Colon (tissue), 2 donors: ENCODE measurements around the gene CSNK1E.

Experiments
- FAIRE-seq: peaks from 2 replicates; lab custom pipeline; 2012; peaks lifted over from hg19 to GRCh38; lab: Jason Lieb, UNC
- donor health status: control.
- donor health status: control.

Gene CSNK1E

DNA sequence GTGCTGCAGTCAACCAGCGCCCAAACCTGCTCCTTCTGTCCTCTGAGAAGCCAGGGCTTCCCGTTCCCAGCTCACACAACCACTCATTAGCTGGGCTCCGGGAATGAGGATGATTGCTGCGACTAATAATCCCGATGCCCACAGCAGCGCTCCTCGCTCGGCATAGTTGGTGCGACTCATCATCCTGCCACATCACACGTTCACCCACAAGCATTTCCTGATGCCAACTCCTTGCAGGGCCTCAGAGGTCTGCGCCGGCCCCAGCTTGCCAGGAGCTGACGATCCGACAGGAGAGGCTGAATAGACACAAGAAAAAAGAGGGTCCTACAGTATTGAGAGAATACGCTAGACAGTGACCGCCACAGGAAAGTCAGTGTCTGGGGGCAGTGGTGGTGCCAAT lies 10.6 kb upstream of the CSNK1E start:
- no peak for FAIRE-seq

DNA sequence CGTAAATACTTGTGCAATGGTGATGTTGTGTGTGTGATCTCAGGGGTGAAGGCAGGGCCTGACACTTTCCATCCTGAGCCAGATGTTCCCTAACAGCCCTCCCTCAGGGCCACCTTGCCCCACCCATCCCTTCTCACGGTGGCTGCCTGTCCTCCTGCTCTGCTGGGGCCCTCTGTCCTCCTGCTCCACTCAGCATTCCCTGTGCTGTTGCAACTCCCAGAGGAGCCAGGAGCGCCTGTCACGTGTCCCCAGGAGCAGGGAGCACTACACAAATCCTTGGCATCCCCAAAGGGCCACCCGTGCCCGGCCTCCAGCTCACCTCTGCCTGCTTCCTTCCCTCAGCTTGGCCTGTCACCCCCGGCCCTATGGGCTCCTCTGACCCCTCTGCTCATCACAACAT lies 10.2 kb upstream of the CSNK1E start:
- FAIRE-seq: no peak

DNA sequence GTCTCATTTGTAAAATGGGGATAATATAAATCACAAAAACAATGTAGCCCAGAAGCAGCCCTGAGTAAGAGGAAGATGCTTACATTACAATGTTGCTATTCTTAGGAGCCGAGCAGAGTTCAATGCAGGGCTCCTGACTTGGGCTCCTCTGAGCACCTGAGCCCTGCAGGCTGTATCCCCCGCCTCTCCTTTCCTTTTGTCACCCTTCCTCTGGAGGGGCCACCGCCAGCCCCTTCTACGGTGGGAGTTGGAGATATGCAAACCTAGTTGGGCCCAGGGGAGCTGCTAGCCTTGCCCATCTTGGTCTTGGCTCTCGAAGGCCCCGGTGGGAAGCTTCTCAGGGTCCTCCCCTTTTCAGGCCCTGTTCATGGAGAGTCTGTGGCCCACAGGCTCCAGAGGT lies 8.4 kb upstream of the CSNK1E start:
- FAIRE-seq: no peak

DNA sequence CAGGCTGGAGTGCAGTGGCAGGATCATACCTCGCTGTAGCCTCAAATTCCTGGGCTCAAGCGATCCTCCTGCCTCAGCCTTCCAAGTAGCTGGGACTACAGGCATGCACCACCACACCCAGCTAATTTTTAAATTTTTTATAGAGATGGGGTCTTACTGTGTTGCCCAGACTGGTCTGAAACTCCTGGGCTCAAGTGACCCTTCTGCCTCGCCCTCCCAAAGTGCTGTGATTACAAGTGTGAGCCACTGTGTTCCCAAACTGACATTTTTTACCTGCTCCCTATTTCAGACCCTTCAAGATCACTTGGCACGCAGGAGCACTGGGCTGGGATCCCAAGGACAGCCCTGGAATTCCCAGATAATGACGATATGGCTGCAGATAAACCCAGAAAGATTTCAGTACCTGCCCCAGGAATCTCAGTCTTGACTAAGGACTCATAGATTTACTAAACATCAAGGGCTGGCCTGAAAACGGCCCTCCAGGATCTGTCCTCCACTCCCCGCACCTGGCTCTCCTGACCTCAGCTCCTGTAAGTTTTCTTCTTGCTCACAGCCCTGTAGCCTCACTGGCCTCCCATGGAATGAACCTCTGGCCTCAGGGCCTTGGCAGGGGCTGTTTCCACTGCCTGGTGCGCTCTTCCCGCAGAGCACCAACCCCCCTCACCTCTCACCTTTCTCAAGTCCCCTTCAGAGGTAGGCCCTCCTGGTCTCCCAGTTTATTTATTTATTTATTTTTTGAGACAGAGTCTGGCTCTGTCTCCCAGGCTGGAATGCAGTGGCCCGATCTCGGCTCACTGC lies 3.6 kb upstream of the CSNK1E start:
- FAIRE-seq: no peak

DNA sequence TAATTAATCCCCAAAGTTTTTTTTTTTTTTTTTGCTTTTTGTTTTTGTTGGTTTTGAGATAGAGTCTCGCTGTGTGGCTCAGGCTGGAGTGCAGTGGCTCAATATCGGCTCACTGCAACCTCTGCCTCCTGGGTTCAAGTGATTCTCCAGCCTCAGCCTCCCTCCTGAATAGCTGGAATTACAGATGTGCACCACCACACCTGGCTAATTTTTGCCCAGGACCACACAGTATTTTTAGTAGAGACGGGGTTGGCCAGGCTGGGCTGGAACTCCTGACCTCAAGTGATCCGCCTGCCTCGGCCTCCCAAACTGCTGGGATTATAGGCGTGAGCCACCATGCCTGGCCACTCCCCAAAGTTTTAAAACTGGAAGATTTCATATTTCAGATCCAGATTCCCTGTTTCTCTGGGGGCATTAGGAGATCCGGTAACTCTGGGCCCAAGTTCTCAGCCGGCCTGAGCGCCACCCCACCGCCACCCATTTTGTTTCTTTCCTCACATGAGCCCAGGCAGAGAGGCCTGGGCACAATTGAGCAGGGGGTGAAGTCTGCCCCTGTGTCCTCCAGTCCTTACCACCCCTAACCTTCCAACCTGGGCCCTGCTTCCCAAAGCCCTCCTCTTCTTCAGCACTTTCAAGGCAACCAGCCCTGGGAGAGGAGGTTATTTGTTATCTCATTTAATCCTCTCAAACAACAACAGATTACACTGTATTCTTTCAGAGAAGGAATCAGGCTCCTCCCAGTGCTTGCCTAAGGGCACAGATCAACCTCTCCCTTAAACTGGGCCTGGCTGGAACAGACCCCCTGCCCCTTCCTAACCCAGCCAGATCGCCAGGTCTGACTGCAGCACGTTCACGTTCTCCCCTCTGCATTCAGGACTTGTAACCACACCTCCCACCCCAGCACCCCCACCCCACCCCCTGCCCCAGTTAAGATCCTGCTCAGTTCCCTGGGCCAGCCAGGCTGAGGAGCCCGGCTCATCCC lies 1.9 kb upstream of the CSNK1E start:
- FAIRE-seq: no peak

DNA sequence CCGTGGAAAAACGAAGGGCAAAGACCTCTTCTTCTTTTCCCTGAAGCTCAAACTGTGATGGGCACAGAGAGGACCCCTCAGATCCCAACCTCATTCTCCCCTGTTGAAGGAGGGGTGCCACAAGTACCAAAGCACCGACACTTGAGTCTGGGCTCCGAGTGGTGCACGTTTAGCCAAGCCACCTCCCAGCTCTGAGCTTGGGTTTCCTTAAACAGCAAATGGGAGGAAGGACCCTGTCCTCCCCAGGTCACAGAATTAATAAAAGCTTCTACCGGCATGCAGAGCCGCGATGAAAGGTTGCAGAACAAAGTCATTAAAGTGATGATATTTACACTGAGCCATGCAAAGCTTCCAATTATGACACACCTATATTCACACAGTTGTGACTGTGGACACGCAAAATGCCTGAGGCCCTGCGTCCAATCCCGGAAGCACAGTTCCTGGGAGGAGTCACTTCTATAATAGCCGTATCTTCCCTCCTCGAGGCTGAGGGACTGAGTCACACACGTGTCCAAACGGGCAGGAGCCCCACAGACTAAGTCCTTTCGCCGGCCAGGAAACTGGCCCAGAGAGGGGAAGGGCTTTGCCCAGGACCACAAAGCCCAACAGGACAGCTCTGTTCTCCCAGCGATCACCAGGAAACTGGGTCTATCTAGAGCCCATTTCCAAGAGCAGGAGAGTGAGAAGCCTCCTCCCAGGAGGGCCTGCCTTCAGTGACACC lies 922 bp upstream of the CSNK1E start:
- FAIRE-seq: no peak

- FAIRE-seq: no peak
These were observed 690 bp downstream of the CSNK1E start for GRCh38 chr22:38316364-38317121.

- FAIRE-seq: no peak
These were observed 1.3 kb downstream of the CSNK1E start for GRCh38 chr22:38315823-38316363.

GRCh38 chr22:38314933-38315822 lies 2.1 kb downstream of the CSNK1E start:
- no peak for FAIRE-seq

GRCh38 chr22:38314051-38314932 lies 2.9 kb downstream of the CSNK1E start:
- no peak for FAIRE-seq

GRCh38 chr22:38313384-38313955 lies 3.8 kb downstream of the CSNK1E start:
- no peak for FAIRE-seq

GRCh38 chr22:38312261-38312800 lies 4.9 kb downstream of the CSNK1E start:
- no peak for FAIRE-seq

DNA sequence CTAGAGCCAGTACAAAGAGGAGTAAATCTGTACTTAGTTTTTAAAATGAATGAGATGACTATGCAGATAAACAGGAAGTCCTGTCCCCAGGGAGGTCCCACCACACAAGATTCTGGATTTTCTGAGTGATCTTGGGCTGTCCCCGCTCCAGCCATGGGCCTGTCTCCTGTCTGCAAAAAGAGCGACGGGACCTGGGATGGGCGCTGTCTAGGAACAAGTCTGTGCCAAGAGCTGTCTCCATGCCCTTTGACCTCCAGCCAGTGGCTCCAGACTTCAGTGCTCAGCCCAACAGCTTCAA lies 6.0 kb downstream of the CSNK1E start:
- FAIRE-seq: no peak

DNA sequence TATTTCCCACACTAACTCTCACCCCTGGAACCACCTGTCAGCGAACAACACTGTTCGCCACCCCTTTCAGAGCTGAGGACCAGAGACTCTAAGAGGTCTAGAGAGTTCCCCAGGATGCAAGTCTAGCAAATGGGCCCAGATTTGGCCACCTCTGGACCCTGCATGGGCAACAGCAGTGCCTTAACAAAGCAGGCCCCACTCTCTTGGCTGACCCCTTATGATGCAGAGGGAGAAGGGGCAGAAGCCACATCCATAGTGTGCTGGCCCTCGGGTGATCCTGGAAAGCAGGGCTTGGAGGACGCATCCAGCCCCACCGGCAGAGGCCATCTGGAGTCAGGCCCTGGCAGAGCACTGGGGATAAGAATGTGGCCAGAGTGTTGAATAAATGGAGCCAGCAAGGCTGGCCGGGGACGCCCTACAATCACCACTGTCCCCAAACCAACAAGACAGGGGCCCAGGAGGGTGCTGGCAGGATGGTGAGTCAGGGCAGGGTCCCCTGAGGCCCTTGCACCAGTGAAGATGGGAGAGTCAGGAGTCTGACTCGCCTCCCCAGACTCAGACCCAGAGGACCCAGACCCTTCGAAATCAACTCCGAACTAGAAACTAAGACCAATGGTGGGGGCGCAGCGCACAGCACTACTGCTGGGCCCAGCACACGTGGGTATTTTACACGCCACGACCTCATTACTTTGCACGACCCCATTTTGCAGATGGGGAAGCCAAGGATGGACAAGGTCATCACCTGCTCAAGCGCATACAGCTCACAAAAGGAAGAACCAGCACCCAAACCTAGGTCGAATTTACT lies 6.5 kb downstream of the CSNK1E start:
- FAIRE-seq: no peak

GRCh38 chr22:38309614-38310517 lies 7.4 kb downstream of the CSNK1E start:
- FAIRE-seq: no peak

GRCh38 chr22:38308791-38309498 lies 8.3 kb downstream of the CSNK1E start:
- no peak for FAIRE-seq
